H1 (cell line): ENCODE results near the gene TARS2. TPM values are rescaled to one million over a fixed set of nuclear protein-coding genes. Genes with fewer than 3 reads are reported as not detected.

Experiments
- ASH2L ChIP-seq: fragments of 200-600, 300-600 bp; sonication (generic); IDR thresholded peaks from one replicate; pipeline ENCODE4 v1.7.1; 2017; ENCODE audit warnings: low read length
- BCL11A ChIP-seq, 2 experiments: IDR thresholded peaks; one replicate each; pipeline ENCODE4 v1.6.1; 2011; ENCODE audit warnings: low read depth in 2 of 2, low read length in 2 of 2, mild to moderate bottlenecking in 2 of 2
- CBX5 ChIP-seq: fragments of 300-800, 300-1000 bp; sonication (generic); IDR thresholded peaks from 2 replicates; pipeline ENCODE4 v1.7.1; 2016; ENCODE audit warnings: antibody characterized with exemption, low read length, low read depth
- CHD7 ChIP-seq: fragments of 300-600 bp; sonication (generic); IDR thresholded peaks from 2 replicates; pipeline ENCODE4 v1.7.1; 2012; ENCODE audit warnings: low read length, moderate library complexity, mild to moderate bottlenecking, inconsistent platforms; ENCODE audit not compliant: insufficient replicate concordance
- GTF2F1 ChIP-seq: IDR thresholded peaks from 2 replicates; pipeline ENCODE4 v1.6.1; 2012; ENCODE audit warnings: low read depth, low read length, improper control_type of control experiment, borderline replicate concordance
- MAFK ChIP-seq: IDR thresholded peaks from 2 replicates; pipeline ENCODE4 v1.6.1; 2012; ENCODE audit warnings: low read depth, mild to moderate bottlenecking, improper control_type of control experiment, low read length
- PHF8 ChIP-seq: fragments of 200-600 bp; sonication (generic); conservative IDR thresholded peaks from 2 replicates; pipeline ENCODE4 v1.7.1; 2012; ENCODE audit warnings: low read depth, mild to moderate bottlenecking, inconsistent platforms, low read length, moderate library complexity
- SIN3A ChIP-seq, 2 experiments: IDR thresholded peaks in 1 of 2; conservative IDR thresholded peaks in 1 of 2; 2 replicates each; pipeline ENCODE4 v1.6.1; 2011 to 2012; ENCODE audit warnings: low read length in 2 of 2, improper control_type of control experiment in 1 of 2, low read depth in 1 of 2, mild to moderate bottlenecking in 1 of 2
- ZNF274 ChIP-seq: IDR thresholded peaks from 2 replicates; pipeline ENCODE4 v1.7.0; 2012; ENCODE audit warnings: low read length, borderline replicate concordance; ENCODE audit errors: extremely low read depth
- polyA plus RNA-seq, 7 experiments: library from polyadenylated mRNA; depleted of rRNA in 3 of 7; stranded (reverse) in 5 of 7; unstranded in 2 of 7; fragments of >200 nt in 5 of 7; fragments of 200-250 nt in 2 of 7; gene quantifications; 1 replicate in 5 of 7; 2 replicates in 1 of 7; 4 replicates in 1 of 7; pipeline versions ENCODE4 v1.2.1 to v1.2.3, GENCODE V29; 2011 to 2013; ENCODE audit warnings: missing spikeins in 2 of 7, mixed read lengths in 2 of 7
- total RNA-seq: library from RNA; stranded (reverse); fragmentation: NEBNext Ultra II Directional; extraction: Animal tissue kit (Norgen Biotek cat#: 25700); gene quantifications from 2 replicates; pipeline ENCODE4 v1.2.1, GENCODE V29; 2021

Gene TARS2
- total and polyA plus RNA-seq, 2 of the 8 experiments (the other 6 are each of a cell fraction or from before 2014, with no cell fraction given) = 38.9 to 39.1 TPM

DNA sequence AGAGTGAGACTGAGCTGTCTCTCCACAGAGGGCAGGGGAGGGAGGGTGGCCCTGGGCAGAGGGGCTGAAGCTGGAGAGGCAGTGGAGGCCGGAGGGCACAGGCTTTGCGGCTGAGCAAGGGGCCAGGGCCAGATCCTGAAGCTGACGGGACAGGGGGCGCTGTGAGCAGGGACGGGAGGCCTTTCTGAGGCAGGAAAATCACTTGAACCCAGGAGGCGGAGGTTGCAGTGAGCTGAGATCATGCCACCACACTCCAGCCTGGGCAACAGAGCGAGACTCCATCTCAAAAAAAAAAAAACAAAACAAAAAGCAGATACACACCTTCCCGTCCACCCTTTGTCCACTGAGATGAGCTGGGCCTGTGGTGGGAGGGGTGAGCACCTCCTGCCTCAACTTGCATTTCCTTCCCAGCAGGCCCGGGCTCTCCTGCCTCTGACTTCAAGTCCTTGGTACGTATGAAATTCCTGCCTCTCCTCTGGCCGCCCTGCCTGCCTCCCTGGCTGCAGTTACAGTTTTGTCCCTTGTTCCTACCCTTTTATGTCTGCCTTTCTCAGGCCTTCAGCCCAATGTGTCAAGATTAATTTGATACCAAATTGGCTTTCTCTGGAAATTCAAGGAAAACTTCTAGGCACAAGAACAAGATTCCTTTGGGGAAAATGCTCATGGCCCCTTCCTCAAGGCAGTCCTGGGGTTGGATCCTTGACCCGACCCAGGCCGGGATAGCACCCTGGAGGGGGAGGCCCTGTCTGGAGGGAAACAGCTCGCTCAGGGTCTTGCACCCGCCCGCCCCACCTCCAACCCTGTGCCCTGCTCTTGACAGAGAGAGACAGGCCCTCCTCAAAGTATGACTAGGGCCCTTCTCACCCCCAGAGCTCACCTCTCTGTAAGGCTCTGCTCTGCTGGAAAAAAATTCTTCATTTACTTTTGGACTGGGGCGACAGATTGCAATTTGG, 50.8 kb downstream of the TARS2 start (continued):
- no peak for TF ChIP-seq CHD7
- TF ChIP-seq CBX5 = no peak
- no peak for TF ChIP-seq ZNF274
- TF ChIP-seq PHF8 = no peak
- no peak for TF ChIP-seq SIN3A (conservative IDR thresholded peaks at IDR 0.05 in 1 of 2, IDR thresholded peaks at IDR 0.05 in 1 of 2; ENCODE audit: low read depth in 1 of 2, low read length in 2 of 2)
- TF ChIP-seq ASH2L = no peak
- TF ChIP-seq GTF2F1 = no peak
- TF ChIP-seq MAFK = no peak
- no peak for TF ChIP-seq BCL11A (IDR thresholded peaks at IDR 0.05; ENCODE audit: low read depth in 2 of 2, low read length in 2 of 2)
